CD4-positive, CD25-positive, alpha-beta regulatory T cell (primary cell): ENCODE data around the gene SLC4A9. TPM values are rescaled to one million over a fixed set of nuclear protein-coding genes. Genes with fewer than 3 reads are reported as not detected.

Experiments used
- ATAC-seq, 2 donors: fragments of 150-1000 bp; cut with Tn5 transposase; one replicate each; pipeline ENCODE4 v1.10.0; 2021; ENCODE audit warnings: low read depth in 2 of 2, moderate number of reproducible peaks in 2 of 2, moderate library complexity in 1 of 2
- DNase-seq, 3 donors: peaks; one replicate each; pipeline versions ENCODE4 v3.0.0 to v3.0.0-alpha.2; 2012 to 2022; ENCODE audit warnings: mixed read lengths in 1 of 3
- H3K27ac ChIP-seq: one replicate; pipeline ENCODE4 v1.7.0; 2013; ENCODE audit warnings: mild to moderate bottlenecking, low read length; ENCODE audit not compliant: insufficient read depth, poor library complexity, severe bottlenecking
- H3K27me3 ChIP-seq: one replicate; pipeline ENCODE4 v1.7.0; 2013; ENCODE audit warnings: low read length; ENCODE audit not compliant: control insufficient read depth, insufficient read depth
- H3K36me3 ChIP-seq: one replicate; pipeline ENCODE4 v1.7.0; 2013; ENCODE audit warnings: mild to moderate bottlenecking, low read length, moderate library complexity; ENCODE audit not compliant: control insufficient read depth, insufficient read depth
- H3K4me1 ChIP-seq: 2 replicates; pipeline ENCODE4 v1.7.0; 2013; ENCODE audit warnings: mild to moderate bottlenecking, low read length; ENCODE audit not compliant: insufficient read depth, control insufficient read depth, poor library complexity, severe bottlenecking
- H3K4me3 ChIP-seq: one replicate; pipeline ENCODE4 v1.7.0; 2013; ENCODE audit warnings: low read depth, mild to moderate bottlenecking, low read length, moderate library complexity
- H3K9me3 ChIP-seq, 2 experiments: 1 replicate in 1 of 2; 2 replicates in 1 of 2; pipeline ENCODE4 v1.7.0; 2013; ENCODE audit warnings: low read length in 2 of 2, mild to moderate bottlenecking in 1 of 2, moderate library complexity in 1 of 2; ENCODE audit not compliant: control insufficient read depth in 2 of 2
- H3K27ac Mint-ChIP-seq, 3 donors: one replicate each; pipeline ENCODE4 v1.8.0; 2020 to 2022; ENCODE audit warnings: mild to moderate bottlenecking in 3 of 3, mixed read lengths in 3 of 3, moderate library complexity in 2 of 3
- H3K27me3 Mint-ChIP-seq: one replicate; pipeline ENCODE4 v1.8.0; 2022; ENCODE audit warnings: mild to moderate bottlenecking, mixed read lengths
- H3K36me3 Mint-ChIP-seq: one replicate; pipeline ENCODE4 v1.8.0; 2020; ENCODE audit warnings: mixed read lengths
- H3K4me1 Mint-ChIP-seq, 4 donors: one replicate each; pipeline ENCODE4 v1.8.0; 2020 to 2022; ENCODE audit warnings: mixed read lengths in 4 of 4, mild to moderate bottlenecking in 1 of 4
- H3K4me3 Mint-ChIP-seq, 4 donors: one replicate each; pipeline ENCODE4 v1.8.0; 2020 to 2022; ENCODE audit warnings: mild to moderate bottlenecking in 4 of 4, mixed read lengths in 4 of 4, moderate library complexity in 3 of 4
- H3K9me3 Mint-ChIP-seq, 7 donors: one replicate each; pipeline ENCODE4 v1.8.0; 2020 to 2022; ENCODE audit warnings: mixed read lengths in 7 of 7, mild to moderate bottlenecking in 3 of 7, moderate library complexity in 2 of 7
- polyA plus RNA-seq, 4 donors: library from polyadenylated mRNA; unstranded; fragments of 300-500 nt; fragmentation: Illumina TruSeq; gene quantifications; one replicate each; pipeline ENCODE4 v1.2.3, GENCODE V29; 2021
- total RNA-seq: library from RNA; stranded (reverse); gene quantifications from one replicate; pipeline ENCODE4 v1.2.3, GENCODE V29; 2022

The SLC4A9 gene
- total and polyA plus RNA-seq, 5 donors from 2014 or later: not detected

DNA sequence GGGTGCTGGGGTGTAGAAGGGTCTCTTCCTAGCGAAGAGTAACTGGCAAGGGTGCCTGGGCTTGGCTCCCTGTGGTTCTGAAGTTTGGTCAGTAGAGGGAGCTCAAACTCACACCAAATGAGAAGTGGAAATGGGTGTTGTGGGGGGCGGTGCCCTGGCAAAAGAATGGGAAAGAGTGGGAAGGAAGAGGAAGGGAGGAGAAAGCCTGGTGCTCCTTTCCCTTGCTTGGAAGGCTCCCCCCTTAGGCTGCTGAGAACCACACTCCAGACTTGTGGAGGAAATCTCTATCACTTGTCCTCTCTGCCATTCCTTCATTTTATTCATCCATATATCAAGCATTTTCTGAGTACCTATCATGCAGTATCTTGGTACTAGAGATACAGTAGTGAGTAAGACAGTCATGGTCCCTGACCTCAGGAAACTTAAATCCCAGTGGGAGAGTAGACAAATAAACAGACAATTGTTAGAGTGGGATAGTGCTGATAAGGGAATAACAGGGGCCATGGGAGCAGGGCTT lies 13.0 kb downstream of the SLC4A9 start:
- H3K9me3 Mint-ChIP-seq: no peaks in the 10 kb centered on the region
- H3K9me3 ChIP-seq: no peaks in the 10 kb centered on the region
- H3K4me1 ChIP-seq: no peaks in the 10 kb centered on the region
- H3K27me3 ChIP-seq: no peaks in the 10 kb centered on the region
- no peak overlapping the region for H3K4me3 ChIP-seq
- ATAC-seq (peak in 1 of 2 donors; percentile 58), DNase-seq (peak; percentile 16 to 49 (median 19))
- H3K36me3 ChIP-seq: no peaks in the 10 kb centered on the region
- H3K27me3 Mint-ChIP-seq: no peaks in the 10 kb centered on the region
- H3K36me3 Mint-ChIP-seq: no peaks in the 10 kb centered on the region
- H3K4me1 Mint-ChIP-seq: peaks cover 0 to 5% (median 2%) of the 10 kb centered on the region in 4 donors
- no peak overlapping the region for H3K4me3 Mint-ChIP-seq
- H3K27ac Mint-ChIP-seq: peak overlapping the region in 2 of 3 donors; percentile 48 to 84
- H3K27ac ChIP-seq: no peak overlapping the region

DNA sequence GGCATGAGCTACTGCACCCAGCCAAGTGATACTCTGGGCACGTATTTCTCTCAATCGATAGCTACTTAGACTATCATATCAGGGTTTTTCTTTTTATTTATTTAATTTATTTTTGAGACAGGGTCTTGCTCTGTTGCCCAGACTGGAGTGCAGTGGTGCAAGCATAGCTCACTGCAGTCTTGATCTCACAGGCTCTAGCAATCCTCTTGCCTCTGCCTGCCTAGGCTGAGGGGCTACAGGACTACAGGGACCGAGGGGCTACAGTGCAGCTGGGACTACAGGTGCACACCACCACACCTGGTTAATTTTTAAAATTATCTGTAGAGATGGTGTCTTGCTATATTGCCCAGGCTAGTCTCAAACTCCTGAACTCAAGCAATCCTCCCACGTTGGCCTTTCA lies 21.4 kb downstream of the SLC4A9 start:
- ATAC-seq: no peak
- H3K4me1 Mint-ChIP-seq: peaks cover 0 to 4% (median 2%) of the 10 kb centered on the region in 4 donors
- H3K9me3 Mint-ChIP-seq: peaks cover 0 to 2% (median 0%) of the 10 kb centered on the region in 7 donors

DNA sequence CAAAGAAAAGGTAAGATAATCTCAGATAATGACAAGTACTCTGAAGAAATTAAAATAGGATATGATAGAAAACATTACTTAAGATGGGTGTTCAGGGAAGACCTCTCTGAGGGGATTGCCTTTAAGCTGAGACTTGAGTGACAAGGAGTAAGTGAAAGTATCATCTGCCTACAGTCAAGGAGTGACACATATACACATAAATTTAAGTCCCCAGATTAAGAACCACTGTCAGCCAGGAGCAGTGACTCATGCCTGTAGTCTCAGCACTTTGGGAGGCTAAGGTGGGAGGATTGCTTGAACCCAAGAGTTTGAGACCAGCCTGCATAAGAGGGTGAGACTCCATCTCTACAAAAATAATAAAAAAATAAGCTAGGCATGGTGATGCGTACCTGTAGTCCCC lies 22.0 kb downstream of the SLC4A9 start:
- no peak overlapping the region for H3K4me3 Mint-ChIP-seq
- H3K4me3 ChIP-seq: no peak overlapping the region
- no peak overlapping the region for H3K27ac ChIP-seq
- no peaks in the 10 kb centered on the region for H3K36me3 ChIP-seq
- H3K27me3 Mint-ChIP-seq: no peaks in the 10 kb centered on the region
- H3K36me3 Mint-ChIP-seq: peaks cover 8% of the 10 kb centered on the region
- H3K27me3 ChIP-seq: no peaks in the 10 kb centered on the region
- H3K9me3 Mint-ChIP-seq: peaks cover 0 to 2% (median 0%) of the 10 kb centered on the region in 7 donors
- ATAC-seq: no peak
- peaks cover 0 to 4% (median 2%) of the 10 kb centered on the region in 4 donors for H3K4me1 Mint-ChIP-seq
- H3K4me1 ChIP-seq: no peaks in the 10 kb centered on the region
- H3K27ac Mint-ChIP-seq: no peak overlapping the region
- no peaks in the 10 kb centered on the region for H3K9me3 ChIP-seq
- no peak for DNase-seq

More for the DNA sequence above, 21.4 kb downstream of the SLC4A9 start:
- H3K4me3 Mint-ChIP-seq: no peak overlapping the region
- no peaks in the 10 kb centered on the region for H3K36me3 ChIP-seq
- no peak for DNase-seq
- H3K27me3 ChIP-seq: no peaks in the 10 kb centered on the region
- no peak overlapping the region for H3K27ac Mint-ChIP-seq
- H3K4me1 ChIP-seq: no peaks in the 10 kb centered on the region
- no peak overlapping the region for H3K27ac ChIP-seq
- no peak overlapping the region for H3K4me3 ChIP-seq
- no peaks in the 10 kb centered on the region for H3K9me3 ChIP-seq
- no peaks in the 10 kb centered on the region for H3K27me3 Mint-ChIP-seq
- H3K36me3 Mint-ChIP-seq: peaks cover 8% of the 10 kb centered on the region

DNA sequence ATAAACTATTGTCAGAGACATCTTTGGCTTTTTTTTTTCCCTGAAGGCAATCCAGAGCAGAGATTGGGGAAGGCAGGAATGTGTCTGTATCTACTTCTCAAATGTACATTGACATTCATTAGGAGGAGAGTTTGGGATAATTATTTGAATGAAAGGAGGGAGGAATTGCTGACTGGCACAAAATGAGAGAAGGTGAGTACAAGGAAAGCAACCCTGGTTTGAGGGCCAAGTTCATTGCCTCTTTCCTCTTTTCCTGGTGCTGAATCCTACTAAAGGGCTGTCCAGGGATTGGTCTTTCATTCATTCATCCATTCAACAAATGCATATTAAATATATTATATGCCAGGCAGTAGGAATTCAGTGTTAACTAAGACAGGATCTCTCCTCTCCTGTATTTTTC lies 22.9 kb downstream of the SLC4A9 start:
- ATAC-seq (no peak), DNase-seq (no peak)
- Histone ChIP-seq H3K36me3 (no peaks in the 10 kb centered on the region), H3K4me1 (no peaks in the 10 kb centered on the region), H3K27ac (no peak overlapping the region), H3K4me3 (no peak overlapping the region), H3K9me3 (no peaks in the 10 kb centered on the region), H3K27me3 (no peaks in the 10 kb centered on the region)
- Mint-ChIP-seq H3K27ac (no peak overlapping the region), H3K9me3 (peaks cover 0 to 2% (median 0%) of the 10 kb centered on the region in 7 donors), H3K4me1 (peaks cover 0 to 4% (median 2%) of the 10 kb centered on the region in 4 donors), H3K4me3 (no peak overlapping the region), H3K27me3 (no peaks in the 10 kb centered on the region), H3K36me3 (peaks cover 8% of the 10 kb centered on the region)

DNA sequence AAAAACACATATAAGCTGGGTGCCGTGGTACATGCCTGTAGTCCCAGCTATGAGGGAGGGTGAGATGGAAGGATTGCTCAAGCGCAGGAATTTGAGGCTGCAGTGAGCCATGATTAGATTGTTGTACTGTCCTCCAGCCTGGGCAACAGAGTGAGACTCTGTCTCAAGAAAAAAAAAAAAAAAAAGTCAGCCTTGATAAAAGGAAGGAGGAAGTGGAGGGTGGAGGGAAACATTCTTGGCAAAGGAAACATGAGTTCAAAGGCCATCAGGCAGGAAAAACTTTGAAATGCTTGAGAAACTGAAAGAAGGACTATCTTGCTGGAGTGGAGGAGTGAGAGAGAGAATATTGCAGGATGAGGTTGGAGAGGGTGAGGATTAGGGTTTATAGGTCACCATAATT lies 23.3 kb downstream of the SLC4A9 start:
- Histone ChIP-seq H3K9me3 (no peaks in the 10 kb centered on the region), H3K27ac (no peak overlapping the region), H3K4me1 (no peaks in the 10 kb centered on the region), H3K4me3 (no peak overlapping the region), H3K27me3 (no peaks in the 10 kb centered on the region), H3K36me3 (no peaks in the 10 kb centered on the region)
- no peaks in the 10 kb centered on the region for H3K27me3 Mint-ChIP-seq
- DNase-seq (no peak), ATAC-seq (no peak)
- peaks cover 0 to 4% (median 2%) of the 10 kb centered on the region in 4 donors for H3K4me1 Mint-ChIP-seq
- no peak overlapping the region for H3K27ac Mint-ChIP-seq
- H3K36me3 Mint-ChIP-seq: peaks cover 8% of the 10 kb centered on the region
- peaks cover 0 to 2% (median 0%) of the 10 kb centered on the region in 7 donors for H3K9me3 Mint-ChIP-seq
- peak overlapping the region in 1 of 4 donors; percentile 12 for H3K4me3 Mint-ChIP-seq

DNA sequence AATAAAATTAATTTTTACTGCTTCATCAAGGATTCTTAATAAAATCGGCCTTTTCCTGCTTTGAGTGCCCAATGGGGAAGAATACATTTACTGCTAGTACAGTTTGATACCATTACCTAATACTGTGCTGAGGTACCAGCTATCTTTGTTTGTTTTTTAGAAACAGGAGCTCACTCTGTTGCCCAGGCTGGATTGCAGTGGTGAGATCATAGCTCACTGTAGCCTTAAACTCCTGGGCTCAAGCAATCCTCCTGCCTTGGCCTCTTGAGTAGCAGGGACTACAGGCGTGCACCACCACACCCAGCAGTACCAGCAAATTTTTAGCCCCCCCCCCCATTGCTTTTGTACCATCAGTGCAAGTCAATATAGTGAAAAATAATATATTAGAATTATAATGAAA lies 28.1 kb downstream of the SLC4A9 start:
- Histone ChIP-seq H3K27ac (no peak overlapping the region), H3K9me3 (no peaks in the 10 kb centered on the region), H3K4me3 (no peak overlapping the region), H3K27me3 (no peaks in the 10 kb centered on the region), H3K4me1 (no peaks in the 10 kb centered on the region), H3K36me3 (no peaks in the 10 kb centered on the region)
- H3K9me3 Mint-ChIP-seq: no peaks in the 10 kb centered on the region
- H3K36me3 Mint-ChIP-seq: peaks cover 9% of the 10 kb centered on the region
- no peaks in the 10 kb centered on the region for H3K27me3 Mint-ChIP-seq
- ATAC-seq: no peak
- no peak for DNase-seq
- no peak overlapping the region for H3K27ac Mint-ChIP-seq
- peaks cover 0 to 4% (median 1%) of the 10 kb centered on the region in 4 donors for H3K4me1 Mint-ChIP-seq
- H3K4me3 Mint-ChIP-seq: no peak overlapping the region

DNA sequence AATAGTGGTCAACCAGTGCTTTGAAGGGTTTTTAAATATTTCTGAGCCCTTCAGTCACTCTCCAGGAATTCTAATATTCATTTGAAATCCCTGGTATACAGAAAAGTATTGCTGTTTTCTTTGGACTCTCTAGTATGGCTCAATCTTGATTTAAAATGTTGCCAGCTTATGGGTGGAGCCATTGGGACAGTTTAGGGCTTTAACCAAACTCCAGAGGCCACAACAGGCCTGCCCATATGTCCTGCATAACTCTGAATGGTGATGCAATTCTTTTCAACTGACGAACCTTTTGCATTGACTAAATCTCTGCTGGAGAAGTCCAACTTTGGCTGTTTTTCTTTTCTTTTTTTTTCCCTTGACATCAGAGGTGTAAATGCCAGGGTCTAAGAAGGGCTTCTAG lies 31.3 kb downstream of the SLC4A9 start:
- no peak overlapping the region for H3K4me3 ChIP-seq
- no peaks in the 10 kb centered on the region for H3K9me3 ChIP-seq
- H3K36me3 ChIP-seq: no peaks in the 10 kb centered on the region
- peaks cover 4% of the 10 kb centered on the region for H3K36me3 Mint-ChIP-seq
- no peak for DNase-seq
- no peaks in the 10 kb centered on the region for H3K27me3 Mint-ChIP-seq
- ATAC-seq: no peak
- no peaks in the 10 kb centered on the region for H3K27me3 ChIP-seq
- H3K9me3 Mint-ChIP-seq: no peaks in the 10 kb centered on the region
- no peaks in the 10 kb centered on the region for H3K4me1 Mint-ChIP-seq
- no peak overlapping the region for H3K27ac ChIP-seq
- H3K4me1 ChIP-seq: no peaks in the 10 kb centered on the region
- no peak overlapping the region for H3K27ac Mint-ChIP-seq
- H3K4me3 Mint-ChIP-seq: no peak overlapping the region

DNA sequence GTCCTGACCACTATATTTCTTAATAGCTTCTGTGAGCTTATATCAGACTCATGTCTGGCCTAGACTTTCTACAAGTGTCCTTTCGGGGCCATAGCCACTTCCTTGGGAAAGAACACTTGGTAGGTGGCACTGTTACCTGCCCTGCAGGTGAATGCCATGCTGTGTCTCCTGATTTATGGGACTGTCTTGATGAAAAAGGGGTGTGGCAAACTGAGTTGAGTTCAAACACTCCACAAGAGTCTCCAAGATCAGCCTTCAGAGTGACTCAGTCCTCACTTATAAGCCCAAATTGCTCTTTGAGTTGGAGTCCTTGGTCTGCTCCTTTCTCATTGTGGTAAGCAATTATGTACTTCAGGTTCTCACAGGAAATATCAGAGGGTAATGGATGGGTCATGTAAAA lies 31.7 kb downstream of the SLC4A9 start:
- H3K4me3 ChIP-seq: no peak overlapping the region
- no peak overlapping the region for H3K27ac ChIP-seq
- Mint-ChIP-seq H3K27me3 (no peaks in the 10 kb centered on the region), H3K36me3 (peaks cover 4% of the 10 kb centered on the region), H3K4me3 (no peak overlapping the region), H3K9me3 (no peaks in the 10 kb centered on the region), H3K27ac (no peak overlapping the region), H3K4me1 (no peaks in the 10 kb centered on the region)
- H3K27me3 ChIP-seq: no peaks in the 10 kb centered on the region
- ATAC-seq (no peak), DNase-seq (no peak)
- H3K9me3 ChIP-seq: no peaks in the 10 kb centered on the region
- no peaks in the 10 kb centered on the region for H3K4me1 ChIP-seq
- H3K36me3 ChIP-seq: no peaks in the 10 kb centered on the region
